ENCODE measurements around the gene SGTB.
"Not testable (repeated sequence)": the region's sequence is repeated elsewhere in the genome, so short reads cannot be mapped to it uniquely, and the experiment has no call there.

Gene SGTB

GRCh38 chr5:65704621-65705239 is 17.2 kb downstream of the SGTB start:
- no peaks in the 10 kb centered on the region for H3K4me1 ChIP-seq (ENCODE audit: control insufficient read depth, insufficient read depth, low read length)
- no peak overlapping the region for H3K4me3 ChIP-seq (ENCODE audit: low read length in 2 of 2)
- H3K9ac ChIP-seq (ENCODE audit: low read length in 2 of 2): no peak overlapping the region
- no peaks in the 10 kb centered on the region for H3K27me3 ChIP-seq (ENCODE audit: control insufficient read depth in 1 of 2, insufficient read depth in 2 of 2, low read length in 2 of 2)
- H3K27ac ChIP-seq (ENCODE audit: low read length): no peak overlapping the region
- H3K36me3 ChIP-seq (ENCODE audit: control insufficient read depth in 2 of 2, insufficient read depth in 2 of 2, low read length in 2 of 2): peaks cover 5 to 6% of the 10 kb centered on the region in 2 donors
- no peaks in the 10 kb centered on the region for H3K9me3 ChIP-seq (ENCODE audit: control insufficient read depth in 2 of 2, low read length in 2 of 2)

- H3K27me3 ChIP-seq (ENCODE audit: control insufficient read depth in 1 of 2, insufficient read depth in 2 of 2, low read length in 2 of 2): no peaks in the 10 kb centered on the region
- no peaks in the 10 kb centered on the region for H3K9me3 ChIP-seq (ENCODE audit: control insufficient read depth in 2 of 2, low read length in 2 of 2)
- no peak overlapping the region for H3K27ac ChIP-seq (ENCODE audit: low read length)
- H3K4me1 ChIP-seq (ENCODE audit: control insufficient read depth, insufficient read depth, low read length): no peaks in the 10 kb centered on the region
- H3K36me3 ChIP-seq (ENCODE audit: control insufficient read depth in 2 of 2, insufficient read depth in 2 of 2, low read length in 2 of 2): peaks cover 3 to 6% of the 10 kb centered on the region in 2 donors
- H3K9ac ChIP-seq (ENCODE audit: low read length in 2 of 2): no peak overlapping the region
- H3K4me3 ChIP-seq (ENCODE audit: low read length in 2 of 2): no peak overlapping the region
These were observed 19.9 kb downstream of the SGTB start for GRCh38 chr5:65702036-65702435.

- Histone ChIP-seq H3K4me3 (ENCODE audit: low read length in 2 of 2) (no peak overlapping the region), H3K27ac (ENCODE audit: low read length) (no peak overlapping the region), H3K4me1 (ENCODE audit: control insufficient read depth, insufficient read depth, low read length) (no peaks in the 10 kb centered on the region), H3K9me3 (ENCODE audit: control insufficient read depth in 2 of 2, low read length in 2 of 2) (no peaks in the 10 kb centered on the region), H3K9ac (ENCODE audit: low read length in 2 of 2) (no peak overlapping the region), H3K27me3 (ENCODE audit: control insufficient read depth in 1 of 2, insufficient read depth in 2 of 2, low read length in 2 of 2) (no peaks in the 10 kb centered on the region), H3K36me3 (ENCODE audit: control insufficient read depth in 2 of 2, insufficient read depth in 2 of 2, low read length in 2 of 2) (peaks cover 3% of the 10 kb centered on the region in 2 donors)
These were observed 22.6 kb downstream of the SGTB start for GRCh38 chr5:65699338-65699737.

GRCh38 chr5:65696892-65697291 is 25.0 kb downstream of the SGTB start:
- Histone ChIP-seq H3K36me3 (ENCODE audit: control insufficient read depth in 2 of 2, insufficient read depth in 2 of 2, low read length in 2 of 2) (no peaks in the 10 kb centered on the region), H3K27ac (ENCODE audit: low read length) (no peak overlapping the region), H3K4me3 (ENCODE audit: low read length in 2 of 2) (no peak overlapping the region), H3K9me3 (ENCODE audit: control insufficient read depth in 2 of 2, low read length in 2 of 2) (no peaks in the 10 kb centered on the region), H3K9ac (ENCODE audit: low read length in 2 of 2) (no peak overlapping the region), H3K4me1 (ENCODE audit: control insufficient read depth, insufficient read depth, low read length) (no peaks in the 10 kb centered on the region), H3K27me3 (ENCODE audit: control insufficient read depth in 1 of 2, insufficient read depth in 2 of 2, low read length in 2 of 2) (no peaks in the 10 kb centered on the region)

GRCh38 chr5:65695896-65696295 is 26.0 kb downstream of the SGTB start:
- Histone ChIP-seq H3K36me3 (ENCODE audit: control insufficient read depth in 2 of 2, insufficient read depth in 2 of 2, low read length in 2 of 2) (no peaks in the 10 kb centered on the region), H3K4me1 (ENCODE audit: control insufficient read depth, insufficient read depth, low read length) (no peaks in the 10 kb centered on the region), H3K27ac (ENCODE audit: low read length) (no peak overlapping the region), H3K9me3 (ENCODE audit: control insufficient read depth in 2 of 2, low read length in 2 of 2) (no peaks in the 10 kb centered on the region), H3K27me3 (ENCODE audit: control insufficient read depth in 1 of 2, insufficient read depth in 2 of 2, low read length in 2 of 2) (no peaks in the 10 kb centered on the region), H3K9ac (ENCODE audit: low read length in 2 of 2) (no peak overlapping the region), H3K4me3 (ENCODE audit: low read length in 2 of 2) (no peak overlapping the region)

- no peaks in the 10 kb centered on the region for H3K4me1 ChIP-seq (ENCODE audit: control insufficient read depth, insufficient read depth, low read length)
- H3K27me3 ChIP-seq (ENCODE audit: control insufficient read depth in 1 of 2, insufficient read depth in 2 of 2, low read length in 2 of 2): no peaks in the 10 kb centered on the region
- no peaks in the 10 kb centered on the region for H3K9me3 ChIP-seq (ENCODE audit: control insufficient read depth in 2 of 2, low read length in 2 of 2)
- no peaks in the 10 kb centered on the region for H3K36me3 ChIP-seq (ENCODE audit: control insufficient read depth in 2 of 2, insufficient read depth in 2 of 2, low read length in 2 of 2)
- no peak overlapping the region for H3K27ac ChIP-seq (ENCODE audit: low read length)
- H3K4me3 ChIP-seq (ENCODE audit: low read length in 2 of 2): no peak overlapping the region
- H3K9ac ChIP-seq (ENCODE audit: low read length in 2 of 2): no peak overlapping the region
These were observed 26.6 kb downstream of the SGTB start for GRCh38 chr5:65695162-65695755.

GRCh38 chr5:65693121-65693520 is 28.8 kb downstream of the SGTB start:
- no peaks in the 10 kb centered on the region for H3K36me3 ChIP-seq (ENCODE audit: control insufficient read depth in 2 of 2, insufficient read depth in 2 of 2, low read length in 2 of 2)
- H3K9ac ChIP-seq (ENCODE audit: low read length in 2 of 2): no peak overlapping the region
- H3K4me1 ChIP-seq (ENCODE audit: control insufficient read depth, insufficient read depth, low read length): no peaks in the 10 kb centered on the region
- H3K27ac ChIP-seq (ENCODE audit: low read length): no peak overlapping the region
- H3K4me3 ChIP-seq (ENCODE audit: low read length in 2 of 2): no peak overlapping the region
- no peaks in the 10 kb centered on the region for H3K27me3 ChIP-seq (ENCODE audit: control insufficient read depth in 1 of 2, insufficient read depth in 2 of 2, low read length in 2 of 2)
- H3K9me3 ChIP-seq (ENCODE audit: control insufficient read depth in 2 of 2, low read length in 2 of 2): no peaks in the 10 kb centered on the region

- no peak overlapping the region for H3K9ac ChIP-seq (ENCODE audit: low read length in 2 of 2)
- H3K36me3 ChIP-seq (ENCODE audit: control insufficient read depth in 2 of 2, insufficient read depth in 2 of 2, low read length in 2 of 2): peaks cover 0 to 3% of the 10 kb centered on the region in 2 donors
- no peaks in the 10 kb centered on the region for H3K27me3 ChIP-seq (ENCODE audit: control insufficient read depth in 1 of 2, insufficient read depth in 2 of 2, low read length in 2 of 2)
- H3K4me3 ChIP-seq (ENCODE audit: low read length in 2 of 2): no peak overlapping the region
- no peak overlapping the region for H3K27ac ChIP-seq (ENCODE audit: low read length)
- H3K4me1 ChIP-seq (ENCODE audit: control insufficient read depth, insufficient read depth, low read length): no peaks in the 10 kb centered on the region
- no peaks in the 10 kb centered on the region for H3K9me3 ChIP-seq (ENCODE audit: control insufficient read depth in 2 of 2, low read length in 2 of 2)
These were observed 39.8 kb downstream of the SGTB start for GRCh38 chr5:65682148-65682547.

GRCh38 chr5:65676056-65676455 is 45.9 kb downstream of the SGTB start:
- H3K27ac ChIP-seq (ENCODE audit: low read length); H3K4me3 ChIP-seq (ENCODE audit: low read length in 2 of 2); H3K4me1 ChIP-seq (ENCODE audit: control insufficient read depth, insufficient read depth, low read length); H3K9me3 ChIP-seq (ENCODE audit: control insufficient read depth in 2 of 2, low read length in 2 of 2); H3K36me3 ChIP-seq (ENCODE audit: control insufficient read depth in 2 of 2, insufficient read depth in 2 of 2, low read length in 2 of 2); H3K27me3 ChIP-seq (ENCODE audit: control insufficient read depth in 1 of 2, insufficient read depth in 2 of 2, low read length in 2 of 2); H3K9ac ChIP-seq (ENCODE audit: low read length in 2 of 2): not testable (repeated sequence)

GRCh38 chr5:65674749-65675148 is 47.2 kb downstream of the SGTB start:
- H3K4me3 ChIP-seq (ENCODE audit: low read length in 2 of 2): no peak overlapping the region
- H3K9ac ChIP-seq (ENCODE audit: low read length in 2 of 2): no peak overlapping the region
- no peaks in the 10 kb centered on the region for H3K4me1 ChIP-seq (ENCODE audit: control insufficient read depth, insufficient read depth, low read length)
- no peaks in the 10 kb centered on the region for H3K9me3 ChIP-seq (ENCODE audit: control insufficient read depth in 2 of 2, low read length in 2 of 2)
- peaks cover 0 to 7% of the 10 kb centered on the region in 2 donors for H3K36me3 ChIP-seq (ENCODE audit: control insufficient read depth in 2 of 2, insufficient read depth in 2 of 2, low read length in 2 of 2)
- H3K27me3 ChIP-seq (ENCODE audit: control insufficient read depth in 1 of 2, insufficient read depth in 2 of 2, low read length in 2 of 2): no peaks in the 10 kb centered on the region
- no peak overlapping the region for H3K27ac ChIP-seq (ENCODE audit: low read length)

GRCh38 chr5:65672796-65673195 is 49.1 kb downstream of the SGTB start:
- Histone ChIP-seq H3K27me3 (ENCODE audit: control insufficient read depth in 1 of 2, insufficient read depth in 2 of 2, low read length in 2 of 2) (no peaks in the 10 kb centered on the region), H3K27ac (ENCODE audit: low read length) (no peak overlapping the region), H3K36me3 (ENCODE audit: control insufficient read depth in 2 of 2, insufficient read depth in 2 of 2, low read length in 2 of 2) (peaks cover 0 to 7% of the 10 kb centered on the region in 2 donors), H3K4me3 (ENCODE audit: low read length in 2 of 2) (no peak overlapping the region), H3K4me1 (ENCODE audit: control insufficient read depth, insufficient read depth, low read length) (no peaks in the 10 kb centered on the region), H3K9ac (ENCODE audit: low read length in 2 of 2) (no peak overlapping the region), H3K9me3 (ENCODE audit: control insufficient read depth in 2 of 2, low read length in 2 of 2) (no peaks in the 10 kb centered on the region)

All from stomach smooth muscle (tissue), 2 donors.